Stomach (tissue), 9 donors: ENCODE results near the gene ZC3H7B. TPM values are rescaled to one million over a fixed set of nuclear protein-coding genes. Genes with fewer than 3 reads are reported as not detected.
A peak's percentile ranks its signal among the peaks of the same experiment; 100 is the strongest.

Source experiments
- DNase-seq, 2 donors: peaks; one replicate each; pipeline versions ENCODE4 v3.0.0 to v3.0.0-alpha.2; 2013 to 2019
- H3K27ac ChIP-seq, 5 donors: fragments of 200-600 bp in 4 of 5; sonication (generic) in 4 of 5; one replicate each; pipeline ENCODE4 v1.5.1; 2013 to 2019; ENCODE audit warnings: mild to moderate bottlenecking in 1 of 5, moderate library complexity in 1 of 5
- H3K27me3 ChIP-seq, 3 donors: fragments of 200-600 bp; sonication (generic); one replicate each; pipeline ENCODE4 v1.5.1; 2017 to 2019; ENCODE audit warnings: mixed run types in 1 of 3
- H3K36me3 ChIP-seq, 4 donors: fragments of 200-600 bp; sonication (generic); 1 replicate in 3 of 4; 2 replicates in 1 of 4; pipeline ENCODE4 v1.5.1; 2016 to 2019
- H3K4me1 ChIP-seq, 4 donors: fragments of 200-600 bp; sonication (generic); one replicate each; pipeline ENCODE4 v1.5.1; 2016 to 2019
- H3K4me3 ChIP-seq, 4 donors: fragments of 200-600 bp; sonication (generic) in 3 of 4; one replicate each; pipeline ENCODE4 v1.5.1; 2016 to 2019; ENCODE audit warnings: mild to moderate bottlenecking in 1 of 4
- H3K9me3 ChIP-seq, 4 donors: fragments of 200-600 bp; sonication (generic); one replicate each; pipeline ENCODE4 v1.5.1; 2016 to 2019
- EP300 ChIP-seq: sonication (generic); formaldehyde crosslinking; IDR thresholded peaks from one replicate; pipeline ENCODE4 v1.6.1; 2017; ENCODE audit warnings: antibody characterized with exemption
- POLR2A ChIP-seq, 4 donors: fragments of 450-650 bp; IDR thresholded peaks; one replicate each; pipeline ENCODE4 v1.6.1; 2016; ENCODE audit warnings: antibody characterized with exemption in 4 of 4, control low read depth in 2 of 4, mild to moderate bottlenecking in 1 of 4, moderate library complexity in 1 of 4
- POLR2AphosphoS5 ChIP-seq, 3 donors: sonication (generic); formaldehyde crosslinking; IDR thresholded peaks; one replicate each; pipeline ENCODE4 v1.6.1; 2016; ENCODE audit warnings: antibody characterized with exemption in 3 of 3
- WGBS, 5 donors: extraction: QIAGEN DNeasy Blood & Tissue Kit in 3 of 5; methylation state at CpG; one replicate each; pipeline versions ENCODE4 v1.1.5 to v1.1.7; 2013 to 2018; 5-methylcytosine and 5-hydroxymethylcytosine counted together
- intact Hi-C: fragments of 100-400 bp; cut with DNase I; formaldehyde crosslinking; loops from one replicate; pipeline ENCODE4 v1.15.1; 2023; ENCODE audit warnings: low total_unique reads
- polyA plus RNA-seq, 3 donors: library from polyadenylated mRNA; stranded (reverse); fragments of 200-250 nt; gene quantifications; one replicate each; pipeline ENCODE4 v1.2.3, GENCODE V29; 2013
- small RNA-seq, 4 donors: library from RNA; depleted of rRNA; stranded (forward); fragments of <200 nt; gene quantifications; one replicate each; pipeline ENCODE3, GENCODE V24; 2016
- total RNA-seq, 5 donors: library from RNA; depleted of rRNA; stranded (reverse); fragments of >200 nt; gene quantifications; one replicate each; pipeline versions ENCODE4 v1.1.0 to v1.2.3, GENCODE V29; 2014 to 2016
- TF ChIP-seq, protein P1 (sequence below), 7 experiments: fragments of 450-650 bp in 4 of 7; fragments of 200-600 bp in 3 of 7; sonication (generic) in 3 of 7; IDR thresholded peaks; one replicate each; pipeline ENCODE4 v1.5.1; 2016 to 2019; ENCODE audit warnings: antibody characterized with exemption in 7 of 7, control low read depth in 2 of 7, mild to moderate bottlenecking in 1 of 7
- donor health status: healthy with polysubstance abuse.
- donor health status: Bipolar disorder and iron deficiency.
- donor health status: healthy.

The ZC3H7B gene
- total and polyA plus RNA-seq, 8 donors, result 4.7 to 40.1 (median 26.2) TPM

GRCh38 chr22:41405588-41405987, 104.3 kb downstream of the ZC3H7B start:
- intact Hi-C loops, result loop anchor here (2.0 kb wide), 1 partner anchor 111 kb away; no protein-coding TSS in a partner anchor
- peak overlapping the region in 1 of 5 donors; percentile 62 for H3K27ac ChIP-seq
- 78 to 88% (median 83%) methylated on average over 8 of the region's 8 CpGs for WGBS, 5 donors

GRCh38 chr22:41406410-41406809, 105.1 kb downstream of the ZC3H7B start:
- no peak for DNase-seq
- intact Hi-C loops, result no loop called here
- H3K4me1 ChIP-seq, result peaks cover 30 to 61% (median 40%) of the 10 kb centered on the region in 4 donors
- TF ChIP-seq EP300 (no peak), POLR2AphosphoS5 (IDR thresholded peaks at IDR 0.05) (no peak), POLR2A (IDR thresholded peaks at IDR 0.05) (no peak)
- TF ChIP-seq, protein P1, sequence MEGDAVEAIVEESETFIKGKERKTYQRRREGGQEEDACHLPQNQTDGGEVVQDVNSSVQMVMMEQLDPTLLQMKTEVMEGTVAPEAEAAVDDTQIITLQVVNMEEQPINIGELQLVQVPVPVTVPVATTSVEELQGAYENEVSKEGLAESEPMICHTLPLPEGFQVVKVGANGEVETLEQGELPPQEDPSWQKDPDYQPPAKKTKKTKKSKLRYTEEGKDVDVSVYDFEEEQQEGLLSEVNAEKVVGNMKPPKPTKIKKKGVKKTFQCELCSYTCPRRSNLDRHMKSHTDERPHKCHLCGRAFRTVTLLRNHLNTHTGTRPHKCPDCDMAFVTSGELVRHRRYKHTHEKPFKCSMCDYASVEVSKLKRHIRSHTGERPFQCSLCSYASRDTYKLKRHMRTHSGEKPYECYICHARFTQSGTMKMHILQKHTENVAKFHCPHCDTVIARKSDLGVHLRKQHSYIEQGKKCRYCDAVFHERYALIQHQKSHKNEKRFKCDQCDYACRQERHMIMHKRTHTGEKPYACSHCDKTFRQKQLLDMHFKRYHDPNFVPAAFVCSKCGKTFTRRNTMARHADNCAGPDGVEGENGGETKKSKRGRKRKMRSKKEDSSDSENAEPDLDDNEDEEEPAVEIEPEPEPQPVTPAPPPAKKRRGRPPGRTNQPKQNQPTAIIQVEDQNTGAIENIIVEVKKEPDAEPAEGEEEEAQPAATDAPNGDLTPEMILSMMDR (IDR thresholded peaks at IDR 0.05), result no peak
- H3K9me3 ChIP-seq, result no peaks in the 10 kb centered on the region
- H3K27ac ChIP-seq, result peak overlapping the region in 1 of 5 donors; percentile 100
- no peak overlapping the region for H3K4me3 ChIP-seq
- H3K36me3 ChIP-seq, result no peaks in the 10 kb centered on the region
- H3K27me3 ChIP-seq, result no peaks in the 10 kb centered on the region

More at GRCh38 chr22:41405588-41405987, 104.3 kb downstream of the ZC3H7B start:
- no peak overlapping the region for H3K4me3 ChIP-seq
- TF ChIP-seq POLR2A (IDR thresholded peaks at IDR 0.05) (no peak), POLR2AphosphoS5 (IDR thresholded peaks at IDR 0.05) (no peak), EP300 (no peak)
- TF ChIP-seq, protein P1 (IDR thresholded peaks at IDR 0.05), result no peak
- no peak for DNase-seq
- H3K4me1 ChIP-seq, result peaks cover 22 to 59% (median 36%) of the 10 kb centered on the region in 4 donors
- no peaks in the 10 kb centered on the region for H3K9me3 ChIP-seq
- no peaks in the 10 kb centered on the region for H3K27me3 ChIP-seq
- H3K36me3 ChIP-seq, result no peaks in the 10 kb centered on the region

DNA sequence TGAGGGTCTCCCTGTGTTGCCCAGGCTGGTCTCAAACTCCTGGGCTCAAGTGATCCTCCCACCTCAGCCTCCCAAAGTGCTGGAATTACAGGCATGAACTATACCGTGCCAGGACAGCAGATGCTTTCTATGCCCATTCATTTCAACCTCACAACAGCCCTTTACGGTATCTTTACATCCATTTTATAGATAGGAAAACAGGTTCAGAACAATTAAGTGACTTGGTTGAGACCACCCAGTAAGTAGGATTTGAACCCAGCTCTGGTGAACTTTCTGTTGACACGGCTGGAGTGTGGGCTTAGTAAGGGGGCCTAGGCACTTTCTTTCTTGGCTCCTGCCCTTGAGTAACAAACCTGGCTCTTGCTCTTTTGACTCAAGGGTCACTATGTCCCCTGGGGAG, 106.1 kb downstream of the ZC3H7B start:
- peak overlapping the region in 2 of 5 donors; percentile 31 to 100 for H3K27ac ChIP-seq
- H3K4me1 ChIP-seq, result peaks cover 28 to 61% (median 41%) of the 10 kb centered on the region in 4 donors
- no peak overlapping the region for H3K4me3 ChIP-seq
- TF ChIP-seq, protein P1 (IDR thresholded peaks at IDR 0.05), result no peak
- TF ChIP-seq EP300 (no peak), POLR2AphosphoS5 (IDR thresholded peaks at IDR 0.05) (no peak), POLR2A (IDR thresholded peaks at IDR 0.05) (no peak)
- no peaks in the 10 kb centered on the region for H3K9me3 ChIP-seq
- intact Hi-C loops, result no loop called here
- H3K36me3 ChIP-seq, result no peaks in the 10 kb centered on the region
- no peak for DNase-seq
- 83 to 86% (median 85%) methylated on average over 3 of the region's 3 CpGs for WGBS, 5 donors
- H3K27me3 ChIP-seq, result no peaks in the 10 kb centered on the region

GRCh38 chr22:41408665-41409064, 107.3 kb downstream of the ZC3H7B start:
- Histone ChIP-seq H3K27ac (peak overlapping the region in 4 of 5 donors; percentile 4 to 100 (median 66)), H3K4me1 (peaks cover 27 to 58% (median 39%) of the 10 kb centered on the region in 4 donors), H3K4me3 (no peak overlapping the region), H3K36me3 (no peaks in the 10 kb centered on the region), H3K9me3 (no peaks in the 10 kb centered on the region), H3K27me3 (no peaks in the 10 kb centered on the region)
- WGBS, 5 donors, result 37 to 72% (median 58%) methylated on average over 8 of the region's 8 CpGs
- intact Hi-C loops, result no loop called here
- TF ChIP-seq POLR2A (IDR thresholded peaks at IDR 0.05) (no peak), EP300 (no peak), POLR2AphosphoS5 (IDR thresholded peaks at IDR 0.05) (no peak)
- TF ChIP-seq, protein P1 (IDR thresholded peaks at IDR 0.05), result no peak
- peak in 1 of 2 donors; percentile 35 for DNase-seq

Small RNA genes within 50 kb of the gene (small RNA-seq; reads per million reads assigned to genes)
- gene MIR6889, result 0 reads per million in 4 donors
- 0 reads per million in 4 donors for gene RNU6-495P

Other genes with a start within 250 kb of the ZC3H7B start
- gene EP300, start 208.9 kb upstream of the ZC3H7B start, total RNA-seq, result 100 to 1,000 TPM in 3 of 5 donors, 10 to 100 TPM in 2; 75.0 to 164 (median 116) TPM
- gene EP300, start 208.9 kb upstream of the ZC3H7B start, polyA plus RNA-seq, result 1 to 10 TPM; 4.3 to 6.0 (median 5.7) TPM
- gene L3MBTL2, start 96.2 kb upstream of the ZC3H7B start, total RNA-seq, result 10 to 100 TPM in 4 of 5 donors, 1 to 10 TPM in 1; 3.2 to 69.6 (median 15.1) TPM
- 10 to 100 TPM; 11.0 to 13.2 (median 11.5) TPM for gene L3MBTL2, start 96.2 kb upstream of the ZC3H7B start, polyA plus RNA-seq
- gene CHADL, start 60.6 kb upstream of the ZC3H7B start, total RNA-seq, result 10 to 100 TPM in 1 of 5 donors, 1 to 10 TPM in 4; 1.4 to 15.6 (median 5.8) TPM
- 1 to 10 TPM; 2.0 to 5.4 (median 5.4) TPM for gene CHADL, start 60.6 kb upstream of the ZC3H7B start, polyA plus RNA-seq
- gene RANGAP1, start 15.3 kb upstream of the ZC3H7B start, total RNA-seq, result 100 to 1,000 TPM in 2 of 5 donors, 10 to 100 TPM in 3; 18.9 to 127 (median 61.7) TPM
- gene RANGAP1, start 15.3 kb upstream of the ZC3H7B start, polyA plus RNA-seq, result 10 to 100 TPM; 29.5 to 40.0 (median 37.0) TPM
- gene TEF, start 80.4 kb downstream of the ZC3H7B start, total RNA-seq, result 10 to 100 TPM in 3 of 5 donors, 1 to 10 TPM in 2; 7.0 to 29.1 (median 19.3) TPM
- 10 to 100 TPM in 1 of 3 donors, 1 to 10 TPM in 2; 6.7 to 12.2 (median 8.2) TPM for gene TEF, start 80.4 kb downstream of the ZC3H7B start, polyA plus RNA-seq
- gene TOB2, start 145.3 kb downstream of the ZC3H7B start, total RNA-seq, result 10 to 100 TPM; 19.8 to 42.4 (median 31.5) TPM
- 10 to 100 TPM; 11.0 to 17.1 (median 13.0) TPM for gene TOB2, start 145.3 kb downstream of the ZC3H7B start, polyA plus RNA-seq
- 10 to 100 TPM in 4 of 5 donors, under 1 TPM in 1; 0.58 to 54.5 (median 28.8) TPM for gene PHF5A, start 167.2 kb downstream of the ZC3H7B start, total RNA-seq
- gene PHF5A, start 167.2 kb downstream of the ZC3H7B start, polyA plus RNA-seq, result 10 to 100 TPM; 42.8 to 51.9 (median 48.0) TPM
- gene ACO2, start 167.6 kb downstream of the ZC3H7B start, total RNA-seq, result 100 to 1,000 TPM in 3 of 5 donors, 10 to 100 TPM in 2; 87.0 to 238 (median 116) TPM
- 10 to 100 TPM; 46.6 to 51.5 (median 51.1) TPM for gene ACO2, start 167.6 kb downstream of the ZC3H7B start, polyA plus RNA-seq
- 10 to 100 TPM in 2 of 5 donors, 1 to 10 TPM in 3; 2.6 to 13.4 (median 7.1) TPM for gene POLR3H, start 242.9 kb downstream of the ZC3H7B start, total RNA-seq
- gene POLR3H, start 242.9 kb downstream of the ZC3H7B start, polyA plus RNA-seq, result 10 to 100 TPM; 16.6 to 21.7 (median 16.7) TPM